ENCODE measurements around the gene LRRC8E. TPM values are rescaled to one million over a fixed set of nuclear protein-coding genes. Genes with fewer than 3 reads are reported as not detected.

The LRRC8E gene
- total and polyA plus RNA-seq, 4 donors = 1.8 to 3.3 (median 2.4) TPM; not detected in 1

- no peak for TF ChIP-seq EGR1 (IDR thresholded peaks at IDR 0.05; ENCODE audit: low read depth in 2 of 2)
These were observed 12.6 kb downstream of the LRRC8E start (continued) for GRCh38 chr19:7900931-7901330.

- Histone ChIP-seq H3K36me3 (ENCODE audit: control insufficient read depth in 4 of 4, insufficient read depth in 3 of 4, low read depth in 1 of 4, low read length in 3 of 4) (no peaks in the 10 kb centered on the region), H3K27ac (ENCODE audit: low read depth in 1 of 2, low read length in 2 of 2) (no peak overlapping the region), H3K9ac (ENCODE audit: low read depth in 1 of 2, low read length in 2 of 2) (no peak overlapping the region), H3K4me3 (ENCODE audit: low read depth in 1 of 3, low read length in 3 of 3) (no peak overlapping the region), H3K27me3 (ENCODE audit: control insufficient read depth in 4 of 4, insufficient read depth in 4 of 4, low read length in 3 of 4) (no peaks in the 10 kb centered on the region), H3K9me3 (ENCODE audit: control insufficient read depth in 4 of 4, low read length in 3 of 4) (no peaks in the 10 kb centered on the region), H3K4me1 (ENCODE audit: control insufficient read depth in 4 of 4, insufficient read depth in 4 of 4, low read length in 3 of 4) (peaks cover 9 to 42% (median 28%) of the 10 kb centered on the region in 4 donors)
- WGBS = 95% methylated on average over 7 of the region's 7 CpGs
- TF ChIP-seq JUND (IDR thresholded peaks at IDR 0.05) (no peak), FOXA2 (IDR thresholded peaks at IDR 0.05) (no peak), CTCF (IDR thresholded peaks at IDR 0.05; ENCODE audit: low read depth, low read length, missing input control) (no peak), RAD21 (IDR thresholded peaks at IDR 0.05) (no peak), FOXA1 (IDR thresholded peaks at IDR 0.05) (no peak), ATF3 (IDR thresholded peaks at IDR 0.05) (no peak), EGR1 (IDR thresholded peaks at IDR 0.05; ENCODE audit: low read depth in 2 of 2) (no peak), TAF1 (conservative IDR thresholded peaks at IDR 0.05) (no peak), HNF4A (conservative IDR thresholded peaks at IDR 0.05) (no peak), RXRA (IDR thresholded peaks at IDR 0.05) (no peak), SP1 (IDR thresholded peaks at IDR 0.05) (no peak)
- DNase-seq (ENCODE audit: low spot score) = no peak
These were observed 13.0 kb downstream of the LRRC8E start for GRCh38 chr19:7901337-7901736.

GRCh38 chr19:7902796-7903243 lies 14.5 kb downstream of the LRRC8E start:
- Histone ChIP-seq H3K4me3 (ENCODE audit: low read depth in 1 of 3, low read length in 3 of 3) (peak overlapping the region; percentile 65 to 75 (median 65)), H3K36me3 (ENCODE audit: control insufficient read depth in 4 of 4, insufficient read depth in 3 of 4, low read depth in 1 of 4, low read length in 3 of 4) (peaks cover 0 to 1% (median 0%) of the 10 kb centered on the region in 4 donors), H3K9me3 (ENCODE audit: control insufficient read depth in 4 of 4, low read length in 3 of 4) (no peaks in the 10 kb centered on the region), H3K4me1 (ENCODE audit: control insufficient read depth in 4 of 4, insufficient read depth in 4 of 4, low read length in 3 of 4) (peaks cover 8 to 37% (median 22%) of the 10 kb centered on the region in 4 donors), H3K9ac (ENCODE audit: low read depth in 1 of 2, low read length in 2 of 2) (peak overlapping the region; percentile 10 to 63), H3K27me3 (ENCODE audit: control insufficient read depth in 4 of 4, insufficient read depth in 4 of 4, low read length in 3 of 4) (no peaks in the 10 kb centered on the region), H3K27ac (ENCODE audit: low read depth in 1 of 2, low read length in 2 of 2) (peak overlapping the region; percentile 82 to 90)
- no peak for DNase-seq (ENCODE audit: low spot score)
- TF ChIP-seq NR2F2 (IDR thresholded peaks at IDR 0.05) = peak; percentile 91
- TF ChIP-seq HNF4A (conservative IDR thresholded peaks at IDR 0.05) = peak in 1 of 2 donors; percentile 34
- TF ChIP-seq ATF3 (IDR thresholded peaks at IDR 0.05) = no peak
- peak in 1 of 2 donors; percentile 75 for TF ChIP-seq RXRA (IDR thresholded peaks at IDR 0.05)
- no peak for TF ChIP-seq FOXA2 (IDR thresholded peaks at IDR 0.05)
- WGBS = 9% methylated on average over 20 of the region's 20 CpGs

- Histone ChIP-seq H3K27me3 (ENCODE audit: control insufficient read depth in 4 of 4, insufficient read depth in 4 of 4, low read length in 3 of 4) (no peaks in the 10 kb centered on the region), H3K4me3 (ENCODE audit: low read depth in 1 of 3, low read length in 3 of 3) (peak within 1 kb of the TSS; percentile 78 to 89 (median 85)), H3K4me1 (ENCODE audit: control insufficient read depth in 4 of 4, insufficient read depth in 4 of 4, low read length in 3 of 4) (peaks cover 8 to 35% (median 21%) of the 10 kb centered on the region in 4 donors), H3K27ac (ENCODE audit: low read depth in 1 of 2, low read length in 2 of 2) (peak within 1 kb of the TSS; percentile 82 to 90), H3K36me3 (ENCODE audit: control insufficient read depth in 4 of 4, insufficient read depth in 3 of 4, low read depth in 1 of 4, low read length in 3 of 4) (peaks cover 0 to 1% (median 0%) of the 10 kb centered on the region in 4 donors), H3K9me3 (ENCODE audit: control insufficient read depth in 4 of 4, low read length in 3 of 4) (no peaks in the 10 kb centered on the region), H3K9ac (ENCODE audit: low read depth in 1 of 2, low read length in 2 of 2) (peak within 1 kb of the TSS; percentile 26 to 96)
- peak; percentile 100 for DNase-seq (ENCODE audit: low spot score)
- under 1% methylated on average over 89 of the region's 89 CpGs for WGBS
- TF ChIP-seq HNF4A (conservative IDR thresholded peaks at IDR 0.05) = peak in 1 of 2 donors; percentile 1
- no peak for TF ChIP-seq FOXA2 (IDR thresholded peaks at IDR 0.05)
- TF ChIP-seq SP1 (IDR thresholded peaks at IDR 0.05) = peak; percentile 63
- no peak for TF ChIP-seq HNF4G (IDR thresholded peaks at IDR 0.05)
- peak; percentile 99 for TF ChIP-seq MAX (IDR thresholded peaks at IDR 0.05)
- no peak for TF ChIP-seq ATF3 (IDR thresholded peaks at IDR 0.05)
- TF ChIP-seq RAD21 (IDR thresholded peaks at IDR 0.05) = peak in 1 of 2 donors; percentile 56
- no peak for TF ChIP-seq TAF1 (conservative IDR thresholded peaks at IDR 0.05)
- TF ChIP-seq REST (IDR thresholded peaks at IDR 0.05) = peak; percentile 26
- TF ChIP-seq EGR1 (IDR thresholded peaks at IDR 0.05; ENCODE audit: low read depth in 2 of 2) = peak in 1 of 2 donors; percentile 31
- TF ChIP-seq FOXA1 (IDR thresholded peaks at IDR 0.05) = no peak
These were observed 15.1 kb downstream of the LRRC8E start, which contains the start of gene MAP2K7 for GRCh38 chr19:7903244-7904073. Gene MAP2K7, plus strand, starts transcription at chr19:7903877. Its CDS starts 68 bp downstream, at chr19:7903945.
